ES-I3 (cell line): ENCODE data around the gene MYLK2.
"Not testable (repeated sequence)": the region's sequence is repeated elsewhere in the genome, so short reads cannot be mapped to it uniquely, and the experiment has no call there.

Experiments
- H3K36me3 ChIP-seq: 2 replicates; pipeline ENCODE4 v1.6.1; 2013; ENCODE audit warnings: mild to moderate bottlenecking, low read length, control low read depth, moderate library complexity; ENCODE audit not compliant: insufficient read depth
- H3K4me1 ChIP-seq: 2 replicates; pipeline ENCODE4 v1.6.1; 2013; ENCODE audit warnings: mild to moderate bottlenecking, control low read depth, low read length; ENCODE audit not compliant: insufficient read depth
- H3K9ac ChIP-seq: 2 replicates; pipeline ENCODE4 v1.6.1; 2013; ENCODE audit warnings: low read depth, mild to moderate bottlenecking, low read length, moderate library complexity
- H3K9me3 ChIP-seq: 2 replicates; pipeline ENCODE4 v1.6.1; 2013; ENCODE audit warnings: mild to moderate bottlenecking, low read length, moderate library complexity; ENCODE audit not compliant: control insufficient read depth, insufficient read depth

MYLK2 gene

GRCh38 chr20:31823360-31824124, 4.4 kb downstream of the MYLK2 start:
- peaks cover 3% of the 10 kb centered on the region; the same call in 1 of the 2 replicates for H3K4me1 ChIP-seq
- H3K9me3 ChIP-seq: no peaks in the 10 kb centered on the region
- H3K9ac ChIP-seq: no peak overlapping the region
- no peaks in the 10 kb centered on the region for H3K36me3 ChIP-seq

GRCh38 chr20:31824125-31824485, 4.9 kb downstream of the MYLK2 start:
- Histone ChIP-seq H3K36me3 (no peaks in the 10 kb centered on the region), H3K9me3 (no peaks in the 10 kb centered on the region), H3K4me1 (peaks cover 3% of the 10 kb centered on the region; the same call in 1 of the 2 replicates), H3K9ac (no peak overlapping the region)

- Histone ChIP-seq H3K9ac (no peak overlapping the region), H3K9me3 (no peaks in the 10 kb centered on the region), H3K36me3 (no peaks in the 10 kb centered on the region), H3K4me1 (peaks cover 3% of the 10 kb centered on the region; the same call in 1 of the 2 replicates)
Observed at GRCh38 chr20:31824554-31825313, 5.6 kb downstream of the MYLK2 start.

GRCh38 chr20:31826074-31826473, 6.9 kb downstream of the MYLK2 start:
- peaks cover 3% of the 10 kb centered on the region; the same call in 1 of the 2 replicates for H3K4me1 ChIP-seq
- no peaks in the 10 kb centered on the region for H3K36me3 ChIP-seq
- H3K9me3 ChIP-seq: no peaks in the 10 kb centered on the region
- H3K9ac ChIP-seq: no peak overlapping the region

GRCh38 chr20:31827059-31827458, 7.9 kb downstream of the MYLK2 start:
- Histone ChIP-seq H3K36me3 (no peaks in the 10 kb centered on the region), H3K9ac (no peak overlapping the region), H3K9me3 (no peaks in the 10 kb centered on the region), H3K4me1 (peaks cover 3% of the 10 kb centered on the region; the same call in 1 of the 2 replicates)

GRCh38 chr20:31828016-31828415, 8.9 kb downstream of the MYLK2 start:
- not testable (repeated sequence) for H3K9me3 ChIP-seq

GRCh38 chr20:31829731-31830130, 10.6 kb downstream of the MYLK2 start:
- H3K9ac ChIP-seq: no peak overlapping the region
- H3K36me3 ChIP-seq: no peaks in the 10 kb centered on the region; the same call in 1 of the 2 replicates
- no peaks in the 10 kb centered on the region for H3K9me3 ChIP-seq
- peaks cover 8% of the 10 kb centered on the region; the same call in 1 of the 2 replicates for H3K4me1 ChIP-seq

More at GRCh38 chr20:31828016-31828415, 8.9 kb downstream of the MYLK2 start:
- not testable (repeated sequence) for H3K36me3 ChIP-seq, H3K4me1 ChIP-seq, H3K9ac ChIP-seq

- H3K9ac ChIP-seq: no peak overlapping the region
- peaks cover 12% of the 10 kb centered on the region; the same call in 1 of the 2 replicates for H3K4me1 ChIP-seq
- H3K36me3 ChIP-seq: no peaks in the 10 kb centered on the region; the same call in 1 of the 2 replicates
- H3K9me3 ChIP-seq: no peaks in the 10 kb centered on the region
Observed at GRCh38 chr20:31830406-31830981, 11.3 kb downstream of the MYLK2 start.

GRCh38 chr20:31831211-31831610, 12.1 kb downstream of the MYLK2 start:
- Histone ChIP-seq H3K4me1 (peaks cover 19% of the 10 kb centered on the region; the same call in 1 of the 2 replicates), H3K36me3 (no peaks in the 10 kb centered on the region; the same call in 1 of the 2 replicates), H3K9me3 (no peaks in the 10 kb centered on the region), H3K9ac (no peak overlapping the region)

- no peak overlapping the region for H3K9ac ChIP-seq
- H3K9me3 ChIP-seq: no peaks in the 10 kb centered on the region
- H3K36me3 ChIP-seq: no peaks in the 10 kb centered on the region; the same call in 1 of the 2 replicates
- peaks cover 26% of the 10 kb centered on the region; the same call in 1 of the 2 replicates for H3K4me1 ChIP-seq
Observed at GRCh38 chr20:31831771-31832306, 12.7 kb downstream of the MYLK2 start.

GRCh38 chr20:31833130-31833930, 14.2 kb downstream of the MYLK2 start:
- no peaks in the 10 kb centered on the region for H3K9me3 ChIP-seq
- no peak overlapping the region for H3K9ac ChIP-seq
- H3K4me1 ChIP-seq: peaks cover 40% of the 10 kb centered on the region; the same call in 1 of the 2 replicates
- H3K36me3 ChIP-seq: no peaks in the 10 kb centered on the region; the same call in 1 of the 2 replicates

- Histone ChIP-seq H3K9me3 (no peaks in the 10 kb centered on the region), H3K4me1 (peaks cover 42% of the 10 kb centered on the region; the same call in 1 of the 2 replicates), H3K36me3 (no peaks in the 10 kb centered on the region; the same call in 1 of the 2 replicates), H3K9ac (no peak overlapping the region)
Observed at GRCh38 chr20:31833931-31834521, 14.9 kb downstream of the MYLK2 start.

GRCh38 chr20:31835554-31835953, 16.4 kb downstream of the MYLK2 start:
- Histone ChIP-seq H3K9ac (no peak overlapping the region), H3K4me1 (peaks cover 42% of the 10 kb centered on the region; the same call in 1 of the 2 replicates), H3K9me3 (no peaks in the 10 kb centered on the region), H3K36me3 (no peaks in the 10 kb centered on the region; the same call in 1 of the 2 replicates)
